ENCODE measurements around the gene EFCAB6.

EFCAB6 gene

DNA sequence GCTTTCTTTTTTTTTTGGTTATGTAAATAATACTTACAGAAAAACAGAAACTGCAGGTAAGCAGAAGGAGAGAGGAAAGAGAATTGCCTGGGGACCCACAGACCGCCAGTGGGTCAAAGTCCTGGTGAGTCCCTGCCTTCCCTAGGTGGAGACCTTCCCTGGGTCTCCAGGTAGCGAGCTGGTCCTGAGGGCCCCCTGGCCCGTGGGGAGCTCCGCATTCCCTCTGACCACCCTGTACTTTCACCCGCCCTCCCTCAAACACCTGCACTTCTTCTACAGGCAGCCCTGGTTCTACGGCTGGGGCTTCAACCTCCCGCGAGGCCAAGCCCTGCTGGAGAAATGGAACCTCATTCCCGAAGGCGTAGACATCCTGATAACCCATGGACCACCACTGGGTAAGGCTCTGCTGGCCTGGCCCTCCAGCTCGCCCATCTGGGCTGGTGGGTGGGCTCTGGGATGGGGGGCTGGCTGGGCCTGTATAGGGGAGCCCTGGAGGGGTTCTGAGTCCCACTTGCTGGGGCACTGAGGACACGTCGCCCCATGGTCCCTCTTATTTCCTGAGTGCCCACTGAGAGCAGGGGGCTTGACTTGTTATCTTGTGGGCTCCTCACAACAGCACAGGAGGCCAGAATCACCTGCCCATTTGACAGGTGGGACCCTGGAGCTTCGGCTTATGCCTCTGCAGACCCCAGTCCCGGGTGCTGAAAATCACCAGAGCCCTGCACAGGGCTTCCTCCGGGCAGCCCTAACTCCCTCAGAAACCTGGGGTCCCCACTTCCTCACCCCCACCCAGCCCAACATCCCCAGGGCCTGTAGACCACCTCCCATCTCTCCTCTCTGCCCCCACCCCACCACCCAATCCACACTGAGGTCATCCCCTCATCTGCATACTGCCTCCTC lies 313.9 kb downstream of the EFCAB6 start:
- DNase-seq, result no peak

DNA sequence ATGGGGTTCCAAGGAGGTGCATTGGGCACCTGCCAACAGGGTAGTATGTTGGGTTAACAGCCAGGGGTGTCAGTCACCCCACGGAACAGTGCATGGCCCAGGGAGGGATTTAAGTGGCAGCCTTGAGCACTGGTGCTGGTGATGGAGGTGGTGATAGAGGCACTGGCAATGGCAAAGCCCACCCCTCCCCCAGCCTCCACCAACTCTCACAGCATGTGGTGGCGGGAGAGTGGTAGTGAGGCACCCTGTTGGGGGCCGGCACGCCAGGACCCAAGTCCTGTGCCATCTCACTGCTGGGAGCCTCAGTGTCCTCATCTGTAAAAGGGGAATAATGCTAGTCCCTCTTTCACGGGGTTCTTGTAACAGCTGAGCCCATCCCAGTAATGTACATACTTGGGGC lies 318.8 kb downstream of the EFCAB6 start:
- DNase-seq, result no peak

DNA sequence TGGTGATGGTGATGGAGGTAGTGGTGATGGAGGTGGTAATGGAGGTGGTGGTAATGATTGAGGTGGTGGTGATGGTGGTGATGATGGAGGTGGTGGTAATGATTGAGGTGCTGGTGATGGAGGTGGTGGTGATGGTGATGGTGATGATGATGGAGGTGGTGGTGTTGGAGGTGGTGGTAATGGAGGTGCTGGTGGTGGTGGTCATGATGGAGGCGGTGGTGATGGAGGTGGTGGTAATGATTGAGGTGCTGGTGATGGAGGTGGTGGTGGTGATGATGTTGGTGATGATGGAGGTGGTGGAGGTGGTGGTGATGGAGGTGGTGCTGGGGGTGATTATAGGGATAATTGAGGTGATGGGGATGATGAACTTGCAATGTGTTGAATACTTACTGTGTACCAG lies 320.4 kb downstream of the EFCAB6 start:
- DNase-seq, result no peak

DNA sequence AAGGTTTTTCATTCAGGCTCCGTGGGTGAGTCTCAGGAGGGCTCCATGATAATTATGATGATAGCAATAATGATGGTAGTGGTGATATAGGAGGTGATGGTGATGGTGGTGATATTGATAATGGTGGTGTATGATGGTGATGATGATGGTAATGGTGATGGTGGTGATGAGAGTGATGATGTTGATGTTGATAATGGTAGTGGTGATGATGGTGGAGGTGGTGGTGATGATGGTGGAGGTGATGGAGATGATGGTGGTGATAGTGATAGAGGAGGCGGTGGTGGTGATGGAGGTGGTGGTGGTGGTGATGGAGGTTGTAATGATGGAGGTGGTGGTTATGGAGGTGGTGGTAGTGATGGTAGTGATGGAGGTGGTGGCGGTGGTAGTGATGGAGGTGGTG lies 320.9 kb downstream of the EFCAB6 start:
- DNase-seq, result no peak

DNA sequence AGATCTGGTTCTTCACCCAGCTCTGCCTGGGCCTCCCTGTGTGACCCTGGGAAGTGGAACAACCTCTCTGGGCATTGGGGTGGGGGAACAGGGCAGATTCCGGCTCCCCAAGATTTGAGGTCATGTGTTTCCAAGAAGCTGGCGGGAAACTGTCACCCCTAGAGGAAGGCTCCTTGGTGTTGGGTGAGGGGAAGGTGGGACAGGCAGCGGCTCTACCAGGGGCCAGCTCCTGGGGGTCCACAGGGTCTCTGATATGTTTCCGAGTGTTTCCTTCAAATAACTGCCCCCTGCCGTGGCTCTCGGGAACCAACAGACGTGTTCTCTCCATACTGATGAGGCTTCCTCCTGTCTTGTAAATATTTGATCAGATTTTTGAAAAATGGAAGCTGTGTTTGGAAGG lies 321.8 kb downstream of the EFCAB6 start:
- no peak for DNase-seq

DNA sequence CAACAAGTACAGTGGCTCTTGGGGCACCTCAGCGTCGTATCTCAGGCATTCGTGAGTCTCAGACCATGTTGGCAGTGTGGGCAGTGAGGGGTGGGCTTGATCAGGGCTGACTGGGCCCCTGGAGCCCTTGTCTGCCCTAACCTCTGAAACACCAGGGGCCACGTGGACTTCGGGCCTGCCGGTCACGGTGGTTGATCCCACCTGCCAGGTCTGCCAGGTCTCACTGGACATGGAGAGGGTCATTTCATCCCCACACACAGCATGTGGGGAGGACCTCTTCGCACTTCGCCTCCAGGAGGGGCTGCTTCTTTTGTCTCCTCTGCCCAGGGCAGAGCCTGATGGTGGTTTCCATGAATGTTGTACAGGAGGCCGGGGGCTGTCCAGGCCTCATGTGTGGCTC lies 323.2 kb downstream of the EFCAB6 start:
- DNase-seq, result no peak

DNA sequence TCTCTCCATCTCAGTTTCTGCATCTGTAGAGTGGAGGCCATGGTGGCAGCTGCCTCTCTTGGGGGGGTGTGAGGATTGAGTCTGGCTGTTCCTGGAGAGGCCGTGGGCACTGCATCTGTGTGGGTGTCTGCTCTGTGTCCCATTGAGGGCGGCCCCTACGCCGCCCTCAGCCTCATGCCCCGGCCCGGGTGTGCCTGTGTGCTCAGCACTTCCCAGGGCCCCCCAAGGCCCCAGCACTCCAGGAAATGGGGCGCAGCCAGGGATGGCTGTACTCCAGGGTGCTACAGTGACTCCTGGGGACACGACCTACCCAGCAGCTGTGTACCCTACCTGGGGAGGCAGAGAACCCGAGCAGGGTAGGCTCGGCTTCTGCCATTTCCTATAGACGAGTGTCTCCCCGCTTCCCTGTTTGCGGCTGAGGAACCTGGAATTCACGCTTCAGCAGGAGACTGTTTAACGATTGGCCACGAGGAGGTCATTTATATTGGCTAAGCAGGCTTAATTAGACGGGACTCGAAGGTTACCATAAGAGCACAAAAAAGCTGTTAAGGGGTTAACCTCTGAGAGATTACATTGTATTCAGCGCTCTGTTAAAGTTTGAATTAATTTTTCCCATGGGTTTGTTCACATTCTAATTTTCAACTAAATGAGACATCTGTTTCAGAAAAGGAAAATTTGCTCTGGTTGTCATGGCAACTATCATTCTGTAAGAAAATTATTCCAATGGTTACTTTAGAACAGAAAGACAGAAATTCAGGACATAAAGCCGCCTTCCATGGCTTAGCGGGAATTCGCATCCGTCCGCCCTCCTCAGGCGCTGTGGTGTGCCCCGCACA lies 323.9 kb downstream of the EFCAB6 start:
- DNase-seq, result no peak

DNA sequence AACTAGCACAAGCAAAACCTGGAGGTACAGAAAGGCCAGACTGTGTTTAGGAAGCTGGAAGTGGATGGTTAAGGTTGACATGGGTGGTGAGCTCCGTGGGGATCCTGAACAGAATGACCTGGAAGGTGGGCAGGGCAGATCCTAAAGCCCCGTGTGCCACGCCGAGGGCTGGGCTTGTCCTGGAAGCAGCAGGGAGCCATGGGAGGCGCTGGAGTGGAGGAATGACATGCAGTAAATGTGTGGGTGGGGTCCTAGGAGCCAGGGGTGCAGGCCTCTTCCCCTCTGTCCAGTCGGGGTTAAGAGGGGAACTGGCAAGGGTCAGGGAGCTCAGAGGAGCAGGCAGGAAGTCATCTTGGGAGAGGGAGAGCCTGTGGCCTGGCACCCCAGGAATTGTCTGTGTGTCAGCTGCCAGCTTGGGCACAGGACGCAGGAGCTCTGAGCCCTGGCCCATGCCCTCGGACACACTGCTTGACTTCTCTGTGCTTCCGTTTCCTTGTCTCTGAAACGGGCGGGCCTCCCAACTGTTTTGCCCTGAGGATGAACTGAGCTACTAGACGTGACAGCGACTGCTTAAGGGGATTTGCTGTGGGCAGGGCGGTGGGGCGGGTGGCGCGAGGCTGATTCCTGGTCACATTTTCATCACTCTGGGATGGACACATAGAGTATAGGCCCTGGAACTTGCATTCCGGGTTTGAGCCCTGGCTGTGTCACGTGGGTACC lies 324.6 kb downstream of the EFCAB6 start:
- no peak for DNase-seq

DNA sequence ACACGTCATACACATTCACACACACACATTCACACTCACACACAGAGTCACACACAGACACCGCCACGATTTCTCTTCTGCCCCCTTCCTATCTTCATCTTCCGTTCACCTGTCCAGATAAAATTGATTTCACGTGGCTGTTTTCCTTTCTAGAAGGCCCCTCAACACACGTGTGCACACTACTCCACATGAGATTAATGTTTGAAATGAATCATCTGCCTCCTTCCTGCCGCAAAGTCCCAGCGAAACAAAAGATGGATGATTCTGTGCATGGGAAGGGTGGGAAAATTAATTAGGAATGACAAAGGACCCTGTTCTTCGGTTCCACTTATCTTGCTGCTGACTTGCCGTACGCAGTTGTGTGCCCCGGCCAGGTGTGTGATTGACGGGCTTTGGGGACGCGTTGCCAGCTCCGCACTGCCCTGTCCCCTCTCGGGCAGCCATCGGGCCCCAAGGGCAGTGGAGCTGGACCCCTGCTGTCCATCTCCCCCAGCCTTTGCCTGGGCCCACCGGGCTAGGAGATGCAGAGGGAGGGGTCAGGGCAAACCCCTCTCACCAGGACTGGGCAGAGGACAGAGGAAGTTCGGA lies 326.5 kb downstream of the EFCAB6 start:
- no peak for DNase-seq

DNA sequence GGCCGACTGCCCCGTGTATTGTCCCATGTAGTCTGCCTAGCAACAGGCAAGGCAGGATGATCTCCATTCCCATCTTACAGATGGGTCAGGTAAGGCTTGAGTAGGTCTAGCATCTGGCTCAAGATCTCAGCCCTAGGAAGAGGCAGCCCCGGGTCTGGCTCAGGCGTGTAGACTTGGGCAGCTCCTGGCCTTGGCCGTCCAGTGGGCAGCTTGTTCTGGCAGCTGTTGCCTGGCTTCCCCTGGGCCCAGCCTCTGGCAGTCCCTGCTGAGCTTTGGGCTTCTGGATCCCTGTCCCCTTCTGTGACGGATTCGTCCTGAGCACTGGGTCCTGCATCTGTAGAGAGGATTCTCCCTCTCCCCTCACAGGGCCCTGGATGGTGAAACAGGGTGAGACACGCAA lies 327.9 kb downstream of the EFCAB6 start:
- no peak for DNase-seq

DNA sequence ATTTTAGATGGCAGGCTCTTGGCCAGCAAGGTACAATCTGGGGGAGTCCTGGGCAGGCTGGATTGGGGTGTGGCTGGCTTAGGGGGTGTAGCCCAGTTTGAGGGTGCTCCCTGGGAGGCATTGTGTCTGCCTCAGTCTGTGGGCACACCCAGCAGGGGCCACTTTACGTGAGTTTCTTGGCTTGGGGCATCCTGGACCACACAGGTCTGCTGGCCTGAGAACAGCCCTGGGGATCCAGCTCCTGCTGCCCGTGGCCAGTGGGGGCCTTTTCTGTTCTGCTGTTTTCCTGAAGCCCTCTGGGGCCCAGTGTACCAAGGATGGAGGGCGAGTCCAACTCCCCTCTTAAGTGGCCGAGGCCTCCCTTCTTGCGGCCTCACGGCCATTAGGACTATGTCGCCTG lies 328.4 kb downstream of the EFCAB6 start:
- DNase-seq, result no peak

DNA sequence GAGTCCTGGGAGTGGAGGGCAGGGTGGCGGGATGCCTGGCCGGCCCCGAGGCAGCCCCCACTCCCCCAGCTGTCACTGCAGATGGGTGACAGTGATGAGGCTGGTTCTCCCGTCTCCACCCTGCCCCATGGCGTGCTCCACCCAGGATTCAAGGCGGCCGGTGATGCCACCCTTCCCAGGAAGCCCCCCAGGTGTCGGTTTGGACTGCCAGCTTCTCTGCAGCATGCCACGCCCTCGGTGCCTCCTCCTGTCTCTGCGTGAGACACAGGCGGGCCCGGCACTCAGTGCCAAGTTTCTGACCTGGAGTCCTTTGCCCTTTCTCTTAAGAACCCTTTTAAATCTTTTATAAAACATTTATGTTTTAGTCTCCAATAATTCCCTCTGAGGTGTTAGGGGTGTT lies 328.8 kb downstream of the EFCAB6 start:
- no peak for DNase-seq

DNA sequence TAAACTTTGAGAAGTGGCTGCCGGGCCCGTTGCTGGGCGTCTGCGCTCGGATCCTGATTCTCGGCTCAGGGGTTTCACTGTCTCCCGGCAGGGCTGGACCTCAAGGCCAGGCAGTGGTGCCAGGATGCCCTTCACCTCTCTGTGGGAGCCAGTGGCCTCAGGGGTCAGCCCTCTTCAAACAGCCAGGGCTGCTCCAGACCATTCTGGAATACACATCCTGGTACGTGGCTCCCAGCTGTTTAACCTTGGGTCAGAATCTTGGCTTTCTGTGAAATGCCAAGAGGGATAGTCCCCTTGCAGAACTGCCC lies 329.8 kb downstream of the EFCAB6 start:
- no peak for DNase-seq

DNA sequence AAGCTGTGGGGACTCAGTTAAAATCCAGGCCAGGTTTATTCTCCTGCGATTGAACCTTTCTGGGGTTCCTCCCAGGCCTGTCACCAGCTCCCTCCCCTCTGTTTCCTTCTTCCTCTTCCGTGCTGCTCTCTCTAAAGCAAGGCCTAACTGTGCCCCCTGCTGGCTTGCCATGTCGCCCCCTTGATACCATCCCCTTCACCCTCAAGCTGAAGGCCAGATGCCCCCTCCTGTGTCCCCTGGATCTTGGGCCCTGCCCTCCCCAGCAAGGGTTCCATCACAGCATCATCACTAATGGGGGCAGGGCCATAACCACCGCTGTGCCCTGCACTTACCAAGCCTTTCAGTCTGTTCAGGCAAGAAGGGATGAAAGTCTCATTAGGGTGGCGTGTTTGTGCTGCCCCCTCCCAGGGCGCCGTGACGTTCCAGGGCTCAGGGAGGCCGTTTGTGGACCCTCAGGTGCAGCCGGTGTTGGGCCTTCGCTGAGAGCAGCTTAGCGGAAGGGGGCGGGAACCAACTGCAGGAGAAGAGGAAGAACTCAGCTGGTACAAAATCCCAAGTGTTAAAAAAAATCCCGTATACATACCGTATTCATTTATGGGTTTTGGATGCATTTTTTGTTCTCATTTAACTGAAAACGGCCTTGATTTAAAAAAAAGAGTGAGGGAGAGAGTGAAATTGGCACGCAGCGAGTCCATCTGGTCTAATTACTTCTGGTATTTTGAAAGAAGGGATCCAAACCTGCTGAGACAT lies 330.4 kb downstream of the EFCAB6 start:
- no peak for DNase-seq

DNA sequence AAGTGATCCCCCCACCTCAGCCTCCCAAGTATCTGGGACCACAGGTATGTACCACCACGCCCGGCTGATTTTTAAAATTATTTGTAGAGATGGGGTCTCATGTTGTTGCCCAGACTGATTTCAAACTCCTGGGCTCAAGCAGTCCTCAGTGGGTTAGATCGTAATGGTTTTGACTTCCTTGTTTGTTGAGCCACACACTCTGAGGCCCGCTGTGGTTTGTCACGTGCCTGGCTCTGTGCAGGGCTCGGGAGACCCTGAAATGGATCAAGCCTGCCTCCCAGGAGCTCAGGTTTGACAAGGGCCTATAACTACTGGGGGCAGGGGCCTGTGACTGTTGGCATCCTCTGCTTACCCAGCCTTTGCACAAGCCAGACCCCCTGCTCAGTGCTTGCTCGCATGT lies 332.1 kb downstream of the EFCAB6 start:
- DNase-seq, result no peak

DNA sequence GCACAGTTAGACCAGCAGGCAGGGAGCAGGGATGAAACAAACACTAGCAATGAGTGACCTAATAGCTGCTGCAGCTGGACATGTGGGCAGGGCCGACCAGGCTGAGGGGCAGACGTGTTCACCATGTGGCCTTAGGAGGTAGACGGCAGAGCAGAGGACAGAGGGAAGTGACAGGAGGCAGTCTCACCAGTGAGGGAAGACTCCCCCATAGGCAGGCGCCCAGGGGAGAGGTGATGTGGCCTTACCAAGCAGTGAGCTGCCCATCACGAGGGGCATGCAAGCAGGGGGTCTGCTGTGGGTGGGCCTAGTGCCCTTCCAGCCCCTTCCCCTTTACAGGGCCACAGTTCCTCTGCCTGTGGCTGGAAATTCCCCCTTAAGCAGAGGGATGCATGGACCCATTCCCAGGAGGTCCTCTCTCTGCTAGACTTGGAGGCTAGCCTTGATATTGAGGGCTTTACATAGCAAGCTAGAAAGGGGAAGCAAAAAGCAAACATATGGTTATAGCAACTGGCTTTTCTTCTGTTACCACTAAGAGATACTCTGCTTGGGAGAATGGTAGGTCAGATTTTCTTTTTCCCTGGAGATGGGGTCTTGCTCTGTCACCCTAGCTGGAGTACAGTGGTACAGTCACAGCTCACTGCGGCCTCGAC lies 332.7 kb downstream of the EFCAB6 start:
- no peak for DNase-seq

Data from NCI-H2029 treated with DMSO at 0.1 percent for 48 hours (cell line).